Measurements from ENCODE around the gene SCLY.

- TF ChIP-seq CTCF (IDR thresholded peaks at IDR 0.05) (no peak), EZH2 (IDR thresholded peaks at IDR 0.05; ENCODE audit: borderline replicate concordance, insufficient read depth, low read depth, low read length, poor library complexity, severe bottlenecking) (no peak)
These were observed at the start of gene SCLY for GRCh38 chr2:238060542-238061314.
